HL-60 (cell line): ENCODE results near the gene VWA8.

Source experiments
- DNase-seq, 2 experiments: peaks; one replicate each; pipeline ENCODE4 v3.0.0-alpha.2; 2010 to 2020; ENCODE audit warnings: low read depth in 1 of 2, low spot score in 1 of 2
- H3K27ac ChIP-seq: fragments of 250-450 bp; sonication (Bioruptor Pico); replicated peaks from 2 replicates; pipeline ENCODE4 v1.5.1; 2020; ENCODE audit warnings: mild to moderate bottlenecking, moderate library complexity
- H3K27me3 ChIP-seq: fragments of 250-450 bp; sonication (Bioruptor Pico); 2 replicates; pipeline ENCODE4 v1.5.1; 2021; ENCODE audit warnings: mild to moderate bottlenecking, moderate library complexity; ENCODE audit not compliant: insufficient read depth, poor library complexity, severe bottlenecking
- H3K4me3 ChIP-seq: replicated peaks from 2 replicates; pipeline ENCODE4 v1.5.1; 2011; ENCODE audit warnings: mild to moderate bottlenecking, control low read depth, low read length; ENCODE audit not compliant: insufficient read depth
- CTCF ChIP-seq: IDR thresholded peaks from one replicate; pipeline ENCODE4 v1.5.1; 2011; ENCODE audit warnings: low read length, control low read depth, inconsistent platforms; ENCODE audit not compliant: insufficient read depth
- GABPA ChIP-seq: IDR thresholded peaks from 2 replicates; pipeline ENCODE4 v1.6.1; 2012; ENCODE audit warnings: low read depth
- POLR2AphosphoS5 ChIP-seq: IDR thresholded peaks from 2 replicates; pipeline ENCODE4 v1.6.1; 2012; ENCODE audit warnings: low read depth
- REST ChIP-seq: IDR thresholded peaks from 2 replicates; pipeline ENCODE4 v1.6.1; 2012; ENCODE audit warnings: low read depth; ENCODE audit not compliant: insufficient replicate concordance
- SPI1 ChIP-seq: IDR thresholded peaks from 2 replicates; pipeline ENCODE4 v1.6.1; 2012; ENCODE audit warnings: low read depth, mild to moderate bottlenecking, borderline replicate concordance

The VWA8 gene

GRCh38 chr13:41588899-41589298, 372.0 kb downstream of the VWA8 start:
- peak in 1 of 2 experiments; percentile 45 for DNase-seq
- TF ChIP-seq CTCF (no peak), REST (no peak), SPI1 (no peak), POLR2AphosphoS5 (no peak), GABPA (no peak)
- no peaks in the 10 kb centered on the region for H3K27me3 ChIP-seq
- no peak overlapping the region for H3K4me3 ChIP-seq
- H3K27ac ChIP-seq: no peak overlapping the region

GRCh38 chr13:41588448-41588847, 372.5 kb downstream of the VWA8 start:
- no peak for DNase-seq
- Histone ChIP-seq H3K27me3 (no peaks in the 10 kb centered on the region), H3K4me3 (no peak overlapping the region), H3K27ac (no peak overlapping the region)
- TF ChIP-seq REST (no peak), POLR2AphosphoS5 (no peak), CTCF (no peak), SPI1 (no peak), GABPA (no peak)

- H3K27ac ChIP-seq: no peak overlapping the region
- no peak overlapping the region for H3K4me3 ChIP-seq
- no peak for DNase-seq
- TF ChIP-seq SPI1 (no peak), CTCF (no peak), GABPA (no peak), REST (no peak), POLR2AphosphoS5 (no peak)
- no peaks in the 10 kb centered on the region for H3K27me3 ChIP-seq
These were observed 373.4 kb downstream of the VWA8 start for GRCh38 chr13:41587490-41587889.
